GM23338 (cell line): ENCODE results near the gene CTTNBP2. TPM values are rescaled to one million over a fixed set of nuclear protein-coding genes. Genes with fewer than 3 reads are reported as not detected.

Experiments
- ATAC-seq: fragments of 200-7000 bp; cut with Tn5 transposase; 3 replicates; pipeline ENCODE4 v1.9.1; 2020
- DNase-seq: peaks from one replicate; pipeline ENCODE4 v3.0.0-alpha.2; 2015; ENCODE audit warnings: low spot score
- H2AFZ ChIP-seq: fragments of 200-600 bp; sonication (generic); 2 replicates; pipeline ENCODE4 v1.8.0; 2016; ENCODE audit warnings: antibody characterized with exemption, mild to moderate bottlenecking, moderate library complexity
- H3F3A ChIP-seq: fragments of 200-600 bp; sonication (generic); replicated peaks from 2 replicates; pipeline ENCODE4 v1.8.0; 2017; ENCODE audit warnings: antibody characterized with exemption, mixed run types, low read depth
- H3K27ac ChIP-seq: fragments of 200-600 bp; sonication (generic); 2 replicates; pipeline ENCODE4 v1.6.1; 2016; ENCODE audit warnings: low read depth
- H3K27me3 ChIP-seq: fragments of 200-600 bp; sonication (generic); 2 replicates; pipeline ENCODE4 v1.8.0; 2016; ENCODE audit warnings: mild to moderate bottlenecking, mixed run types, moderate library complexity; ENCODE audit not compliant: insufficient read depth
- H3K36me3 ChIP-seq: fragments of 200-600 bp; sonication (generic); 2 replicates; pipeline ENCODE4 v1.8.0; 2016; ENCODE audit warnings: mild to moderate bottlenecking; ENCODE audit not compliant: insufficient read depth
- H3K4me1 ChIP-seq: fragments of 200-600 bp; sonication (generic); 2 replicates; pipeline ENCODE4 v1.8.0; 2016; ENCODE audit warnings: mild to moderate bottlenecking, moderate library complexity; ENCODE audit not compliant: insufficient read depth
- H3K4me2 ChIP-seq: fragments of 200-600 bp; sonication (generic); 2 replicates; pipeline ENCODE4 v1.7.1; 2017; ENCODE audit warnings: mixed run types
- H3K4me3 ChIP-seq: fragments of 200-600 bp; sonication (generic); 2 replicates; pipeline ENCODE4 v1.6.1; 2016; ENCODE audit warnings: mixed run types
- H3K79me2 ChIP-seq: fragments of 200-600 bp; sonication (generic); replicated peaks from 2 replicates; pipeline ENCODE4 v1.8.0; 2017; ENCODE audit warnings: mild to moderate bottlenecking; ENCODE audit not compliant: insufficient read depth
- H3K9me2 ChIP-seq: fragments of 200-600 bp; sonication (generic); 2 replicates; pipeline ENCODE4 v1.8.0; 2017; ENCODE audit not compliant: insufficient read depth
- H4K20me1 ChIP-seq: fragments of 200-600 bp; sonication (generic); replicated peaks from 2 replicates; pipeline ENCODE4 v1.8.0; 2017; ENCODE audit warnings: mild to moderate bottlenecking; ENCODE audit not compliant: insufficient read depth
- H3K27ac Mint-ChIP-seq: 2 replicates; pipeline ENCODE4 v1.8.0; 2020; ENCODE audit warnings: inconsistent platforms, mild to moderate bottlenecking, moderate library complexity, mixed read lengths
- H3K27me3 Mint-ChIP-seq: 3 replicates; pipeline ENCODE4 v1.8.0; 2022; ENCODE audit warnings: low read depth, mild to moderate bottlenecking, moderate library complexity, mixed read lengths, inconsistent platforms; ENCODE audit not compliant: insufficient read depth, poor library complexity
- H3K36me3 Mint-ChIP-seq: 3 replicates; pipeline ENCODE4 v1.8.0; 2021; ENCODE audit warnings: low read depth, mild to moderate bottlenecking, inconsistent platforms, moderate library complexity, mixed read lengths
- H3K4me1 Mint-ChIP-seq: 3 replicates; pipeline ENCODE4 v1.8.0; 2020; ENCODE audit warnings: mild to moderate bottlenecking, inconsistent platforms, mixed read lengths
- H3K4me3 Mint-ChIP-seq: 3 replicates; pipeline ENCODE4 v1.8.0; 2021; ENCODE audit warnings: moderate library complexity, mild to moderate bottlenecking, inconsistent platforms, mixed read lengths
- H3K9me3 Mint-ChIP-seq: 3 replicates; pipeline ENCODE4 v1.8.0; 2020; ENCODE audit warnings: moderate library complexity, mild to moderate bottlenecking, inconsistent platforms, mixed read lengths
- CREB1 ChIP-seq: fragments of 250-450 bp; sonication (Bioruptor Pico); IDR thresholded peaks from 2 replicates; pipeline ENCODE4 v1.5.0; 2020; ENCODE audit warnings: low read depth, mild to moderate bottlenecking, moderate library complexity
- EZH2 ChIP-seq: fragments of 200-600 bp; sonication (generic); IDR thresholded peaks from one replicate; pipeline ENCODE4 v1.8.0; 2017; ENCODE audit warnings: antibody characterized with exemption, mild to moderate bottlenecking, low read depth; ENCODE audit not compliant: unreplicated experiment
- EZH2phosphoT487 ChIP-seq: fragments of 200-600 bp; sonication (generic); IDR thresholded peaks from one replicate; pipeline ENCODE4 v1.8.1; 2018; ENCODE audit warnings: antibody characterized with exemption; ENCODE audit not compliant: unreplicated experiment
- JUNB ChIP-seq: IDR thresholded peaks from one replicate; pipeline ENCODE4 v1.6.1; 2016; ENCODE audit warnings: antibody characterized with exemption; ENCODE audit not compliant: unreplicated experiment
- NANOG ChIP-seq: IDR thresholded peaks from 2 replicates; pipeline ENCODE4 v1.6.1; 2016; ENCODE audit warnings: antibody characterized with exemption, borderline replicate concordance
- POLR2AphosphoS5 ChIP-seq: IDR thresholded peaks from 2 replicates; pipeline ENCODE4 v1.6.1; 2016; ENCODE audit warnings: antibody characterized with exemption, low read depth
- STAT1 ChIP-seq: IDR thresholded peaks from one replicate; pipeline ENCODE4 v1.6.1; 2016; ENCODE audit warnings: antibody characterized with exemption; ENCODE audit not compliant: unreplicated experiment
- ZNF114 ChIP-seq: fragments of 250-450 bp; sonication (Bioruptor Pico); IDR thresholded peaks from 2 replicates; pipeline ENCODE4 v1.5.0; 2020; ENCODE audit warnings: mild to moderate bottlenecking, moderate library complexity
- ZNF331 ChIP-seq: fragments of 250-450 bp; sonication (Bioruptor Pico); IDR thresholded peaks from 2 replicates; pipeline ENCODE4 v1.5.0; 2020; ENCODE audit warnings: low read depth, mild to moderate bottlenecking, moderate library complexity
- polyA plus RNA-seq: library from polyadenylated mRNA; unstranded; fragments of >200 nt; fragmentation: Nextera tagmentation; extraction: Ambion mirVana; gene quantifications from 2 replicates; pipeline ENCODE4 v1.2.1, GENCODE V29; 2016
- total RNA-seq: library from RNA; depleted of rRNA; stranded (reverse); fragments of >200 nt; shearing (Covaris generic); gene quantifications from 2 replicates; pipeline ENCODE4 v1.2.3, GENCODE V29; 2014
- TF ChIP-seq, protein P1 (sequence below): fragments of 250-450 bp; sonication (Bioruptor Pico); IDR thresholded peaks from 2 replicates; pipeline ENCODE4 v1.5.0; 2020; ENCODE audit warnings: mild to moderate bottlenecking, moderate library complexity
- TF ChIP-seq, protein P2 (sequence below), 2 experiments: fragments of 200-600 bp in 1 of 2; sonication (generic) in 1 of 2; conservative IDR thresholded peaks; 2 replicates each; pipeline versions ENCODE4 v1.5.1 to v1.6.1; 2016 to 2017; ENCODE audit warnings: antibody characterized with exemption in 2 of 2, low read depth in 2 of 2, mild to moderate bottlenecking in 2 of 2, moderate library complexity in 1 of 2
- TF ChIP-seq, protein P3 (sequence below): IDR thresholded peaks from one replicate; pipeline ENCODE4 v1.6.1; 2018; ENCODE audit warnings: antibody characterized with exemption; ENCODE audit not compliant: unreplicated experiment
- TF ChIP-seq, protein P4 (sequence below): IDR thresholded peaks from 2 replicates; pipeline ENCODE4 v1.6.1; 2016; ENCODE audit warnings: antibody characterized with exemption

The CTTNBP2 gene
- total and polyA plus RNA-seq, 2 experiments from 2014 or later: 26.8 to 30.7 TPM

DNA sequence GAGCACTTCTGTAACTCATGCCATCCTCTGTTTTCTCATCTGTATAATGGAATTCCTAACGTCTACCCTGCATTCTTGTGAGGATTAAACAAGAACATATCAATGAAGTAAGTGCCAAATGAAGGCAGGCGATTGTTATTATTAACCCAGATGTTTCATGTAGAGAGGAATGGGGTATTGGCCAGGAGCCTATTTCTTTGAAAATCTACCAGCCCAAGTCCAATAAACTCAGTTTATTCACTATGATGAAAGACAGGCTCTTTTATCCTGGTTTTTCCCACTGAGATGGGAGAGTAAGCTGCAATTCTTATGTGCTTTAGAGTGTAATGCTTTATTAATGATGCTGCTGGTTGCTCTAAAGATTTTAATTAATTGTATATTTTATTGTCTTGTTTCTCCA, 9.6 kb downstream of the CTTNBP2 start:
- H3K27me3 ChIP-seq: no peaks in the 10 kb centered on the region
- DNase-seq (no peak), ATAC-seq (no peak)
- no peak overlapping the region for H3K27ac Mint-ChIP-seq
- no peaks in the 10 kb centered on the region; the same call in 1 of the 2 replicates for H3K9me2 ChIP-seq
- no peak overlapping the region for H3K4me3 Mint-ChIP-seq
- no peak overlapping the region for H3K27ac ChIP-seq
- H3F3A ChIP-seq: no peaks in the 10 kb centered on the region
- no peaks in the 10 kb centered on the region for H3K27me3 Mint-ChIP-seq
- no peak overlapping the region for H3K4me3 ChIP-seq
- H4K20me1 ChIP-seq: 0 out of 2 replicates have a peak, but pooled peaks cover 3% of the 10 kb centered on the region
- peaks cover 59% of the 10 kb centered on the region for H3K79me2 ChIP-seq
- no peak overlapping the region for H2AFZ ChIP-seq
- TF ChIP-seq CREB1: no peak
- no peak for TF ChIP-seq ZNF331 (CRISPR knock-in tag)
- TF ChIP-seq NANOG: no peak
- TF ChIP-seq, protein P1, sequence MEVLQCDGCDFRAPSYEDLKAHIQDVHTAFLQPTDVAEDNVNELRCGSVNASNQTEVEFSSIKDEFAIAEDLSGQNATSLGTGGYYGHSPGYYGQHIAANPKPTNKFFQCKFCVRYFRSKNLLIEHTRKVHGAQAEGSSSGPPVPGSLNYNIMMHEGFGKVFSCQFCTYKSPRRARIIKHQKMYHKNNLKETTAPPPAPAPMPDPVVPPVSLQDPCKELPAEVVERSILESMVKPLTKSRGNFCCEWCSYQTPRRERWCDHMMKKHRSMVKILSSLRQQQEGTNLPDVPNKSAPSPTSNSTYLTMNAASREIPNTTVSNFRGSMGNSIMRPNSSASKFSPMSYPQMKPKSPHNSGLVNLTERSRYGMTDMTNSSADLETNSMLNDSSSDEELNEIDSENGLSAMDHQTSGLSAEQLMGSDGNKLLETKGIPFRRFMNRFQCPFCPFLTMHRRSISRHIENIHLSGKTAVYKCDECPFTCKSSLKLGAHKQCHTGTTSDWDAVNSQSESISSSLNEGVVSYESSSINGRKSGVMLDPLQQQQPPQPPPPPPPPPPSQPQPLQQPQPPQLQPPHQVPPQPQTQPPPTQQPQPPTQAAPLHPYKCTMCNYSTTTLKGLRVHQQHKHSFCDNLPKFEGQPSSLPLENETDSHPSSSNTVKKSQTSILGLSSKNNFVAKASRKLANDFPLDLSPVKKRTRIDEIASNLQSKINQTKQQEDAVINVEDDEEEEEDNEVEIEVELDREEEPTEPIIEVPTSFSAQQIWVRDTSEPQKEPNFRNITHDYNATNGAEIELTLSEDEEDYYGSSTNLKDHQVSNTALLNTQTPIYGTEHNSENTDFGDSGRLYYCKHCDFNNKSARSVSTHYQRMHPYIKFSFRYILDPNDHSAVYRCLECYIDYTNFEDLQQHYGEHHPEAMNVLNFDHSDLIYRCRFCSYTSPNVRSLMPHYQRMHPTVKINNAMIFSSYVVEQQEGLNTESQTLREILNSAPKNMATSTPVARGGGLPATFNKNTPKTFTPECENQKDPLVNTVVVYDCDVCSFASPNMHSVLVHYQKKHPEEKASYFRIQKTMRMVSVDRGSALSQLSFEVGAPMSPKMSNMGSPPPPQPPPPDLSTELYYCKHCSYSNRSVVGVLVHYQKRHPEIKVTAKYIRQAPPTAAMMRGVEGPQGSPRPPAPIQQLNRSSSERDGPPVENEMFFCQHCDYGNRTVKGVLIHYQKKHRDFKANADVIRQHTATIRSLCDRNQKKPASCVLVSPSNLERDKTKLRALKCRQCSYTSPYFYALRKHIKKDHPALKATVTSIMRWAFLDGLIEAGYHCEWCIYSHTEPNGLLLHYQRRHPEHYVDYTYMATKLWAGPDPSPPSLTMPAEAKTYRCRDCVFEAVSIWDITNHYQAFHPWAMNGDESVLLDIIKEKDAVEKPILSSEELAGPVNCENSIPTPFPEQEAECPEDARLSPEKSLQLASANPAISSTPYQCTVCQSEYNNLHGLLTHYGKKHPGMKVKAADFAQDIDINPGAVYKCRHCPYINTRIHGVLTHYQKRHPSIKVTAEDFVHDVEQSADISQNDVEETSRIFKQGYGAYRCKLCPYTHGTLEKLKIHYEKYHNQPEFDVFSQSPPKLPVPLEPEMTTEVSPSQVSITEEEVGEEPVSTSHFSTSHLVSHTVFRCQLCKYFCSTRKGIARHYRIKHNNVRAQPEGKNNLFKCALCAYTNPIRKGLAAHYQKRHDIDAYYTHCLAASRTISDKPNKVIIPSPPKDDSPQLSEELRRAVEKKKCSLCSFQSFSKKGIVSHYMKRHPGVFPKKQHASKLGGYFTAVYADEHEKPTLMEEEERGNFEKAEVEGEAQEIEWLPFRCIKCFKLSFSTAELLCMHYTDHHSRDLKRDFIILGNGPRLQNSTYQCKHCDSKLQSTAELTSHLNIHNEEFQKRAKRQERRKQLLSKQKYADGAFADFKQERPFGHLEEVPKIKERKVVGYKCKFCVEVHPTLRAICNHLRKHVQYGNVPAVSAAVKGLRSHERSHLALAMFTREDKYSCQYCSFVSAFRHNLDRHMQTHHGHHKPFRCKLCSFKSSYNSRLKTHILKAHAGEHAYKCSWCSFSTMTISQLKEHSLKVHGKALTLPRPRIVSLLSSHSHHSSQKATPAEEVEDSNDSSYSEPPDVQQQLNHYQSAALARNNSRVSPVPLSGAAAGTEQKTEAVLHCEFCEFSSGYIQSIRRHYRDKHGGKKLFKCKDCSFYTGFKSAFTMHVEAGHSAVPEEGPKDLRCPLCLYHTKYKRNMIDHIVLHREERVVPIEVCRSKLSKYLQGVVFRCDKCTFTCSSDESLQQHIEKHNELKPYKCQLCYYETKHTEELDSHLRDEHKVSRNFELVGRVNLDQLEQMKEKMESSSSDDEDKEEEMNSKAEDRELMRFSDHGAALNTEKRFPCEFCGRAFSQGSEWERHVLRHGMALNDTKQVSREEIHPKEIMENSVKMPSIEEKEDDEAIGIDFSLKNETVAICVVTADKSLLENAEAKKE: no peak
- TF ChIP-seq, protein P2, sequence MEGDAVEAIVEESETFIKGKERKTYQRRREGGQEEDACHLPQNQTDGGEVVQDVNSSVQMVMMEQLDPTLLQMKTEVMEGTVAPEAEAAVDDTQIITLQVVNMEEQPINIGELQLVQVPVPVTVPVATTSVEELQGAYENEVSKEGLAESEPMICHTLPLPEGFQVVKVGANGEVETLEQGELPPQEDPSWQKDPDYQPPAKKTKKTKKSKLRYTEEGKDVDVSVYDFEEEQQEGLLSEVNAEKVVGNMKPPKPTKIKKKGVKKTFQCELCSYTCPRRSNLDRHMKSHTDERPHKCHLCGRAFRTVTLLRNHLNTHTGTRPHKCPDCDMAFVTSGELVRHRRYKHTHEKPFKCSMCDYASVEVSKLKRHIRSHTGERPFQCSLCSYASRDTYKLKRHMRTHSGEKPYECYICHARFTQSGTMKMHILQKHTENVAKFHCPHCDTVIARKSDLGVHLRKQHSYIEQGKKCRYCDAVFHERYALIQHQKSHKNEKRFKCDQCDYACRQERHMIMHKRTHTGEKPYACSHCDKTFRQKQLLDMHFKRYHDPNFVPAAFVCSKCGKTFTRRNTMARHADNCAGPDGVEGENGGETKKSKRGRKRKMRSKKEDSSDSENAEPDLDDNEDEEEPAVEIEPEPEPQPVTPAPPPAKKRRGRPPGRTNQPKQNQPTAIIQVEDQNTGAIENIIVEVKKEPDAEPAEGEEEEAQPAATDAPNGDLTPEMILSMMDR (conservative IDR thresholded peaks at IDR 0.05; ENCODE audit: low read depth in 2 of 2): no peak
- TF ChIP-seq, protein P3, sequence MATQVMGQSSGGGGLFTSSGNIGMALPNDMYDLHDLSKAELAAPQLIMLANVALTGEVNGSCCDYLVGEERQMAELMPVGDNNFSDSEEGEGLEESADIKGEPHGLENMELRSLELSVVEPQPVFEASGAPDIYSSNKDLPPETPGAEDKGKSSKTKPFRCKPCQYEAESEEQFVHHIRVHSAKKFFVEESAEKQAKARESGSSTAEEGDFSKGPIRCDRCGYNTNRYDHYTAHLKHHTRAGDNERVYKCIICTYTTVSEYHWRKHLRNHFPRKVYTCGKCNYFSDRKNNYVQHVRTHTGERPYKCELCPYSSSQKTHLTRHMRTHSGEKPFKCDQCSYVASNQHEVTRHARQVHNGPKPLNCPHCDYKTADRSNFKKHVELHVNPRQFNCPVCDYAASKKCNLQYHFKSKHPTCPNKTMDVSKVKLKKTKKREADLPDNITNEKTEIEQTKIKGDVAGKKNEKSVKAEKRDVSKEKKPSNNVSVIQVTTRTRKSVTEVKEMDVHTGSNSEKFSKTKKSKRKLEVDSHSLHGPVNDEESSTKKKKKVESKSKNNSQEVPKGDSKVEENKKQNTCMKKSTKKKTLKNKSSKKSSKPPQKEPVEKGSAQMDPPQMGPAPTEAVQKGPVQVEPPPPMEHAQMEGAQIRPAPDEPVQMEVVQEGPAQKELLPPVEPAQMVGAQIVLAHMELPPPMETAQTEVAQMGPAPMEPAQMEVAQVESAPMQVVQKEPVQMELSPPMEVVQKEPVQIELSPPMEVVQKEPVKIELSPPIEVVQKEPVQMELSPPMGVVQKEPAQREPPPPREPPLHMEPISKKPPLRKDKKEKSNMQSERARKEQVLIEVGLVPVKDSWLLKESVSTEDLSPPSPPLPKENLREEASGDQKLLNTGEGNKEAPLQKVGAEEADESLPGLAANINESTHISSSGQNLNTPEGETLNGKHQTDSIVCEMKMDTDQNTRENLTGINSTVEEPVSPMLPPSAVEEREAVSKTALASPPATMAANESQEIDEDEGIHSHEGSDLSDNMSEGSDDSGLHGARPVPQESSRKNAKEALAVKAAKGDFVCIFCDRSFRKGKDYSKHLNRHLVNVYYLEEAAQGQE: no peak
- no peak for TF ChIP-seq STAT1
- no peak for TF ChIP-seq POLR2AphosphoS5
- no peak for TF ChIP-seq JUNB
- TF ChIP-seq, protein P4, sequence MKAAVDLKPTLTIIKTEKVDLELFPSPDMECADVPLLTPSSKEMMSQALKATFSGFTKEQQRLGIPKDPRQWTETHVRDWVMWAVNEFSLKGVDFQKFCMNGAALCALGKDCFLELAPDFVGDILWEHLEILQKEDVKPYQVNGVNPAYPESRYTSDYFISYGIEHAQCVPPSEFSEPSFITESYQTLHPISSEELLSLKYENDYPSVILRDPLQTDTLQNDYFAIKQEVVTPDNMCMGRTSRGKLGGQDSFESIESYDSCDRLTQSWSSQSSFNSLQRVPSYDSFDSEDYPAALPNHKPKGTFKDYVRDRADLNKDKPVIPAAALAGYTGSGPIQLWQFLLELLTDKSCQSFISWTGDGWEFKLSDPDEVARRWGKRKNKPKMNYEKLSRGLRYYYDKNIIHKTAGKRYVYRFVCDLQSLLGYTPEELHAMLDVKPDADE: no peak
- no peak for TF ChIP-seq ZNF114 (CRISPR knock-in tag)
- no peak for TF ChIP-seq EZH2
- TF ChIP-seq EZH2phosphoT487: no peak
- no peaks in the 10 kb centered on the region for H3K9me3 Mint-ChIP-seq
- peaks cover 13% of the 10 kb centered on the region for H3K4me1 ChIP-seq
- no peaks in the 10 kb centered on the region; the same call in 1 of the 2 replicates for H3K36me3 ChIP-seq
- H3K4me1 Mint-ChIP-seq: peaks cover 40% of the 10 kb centered on the region
- no peak overlapping the region for H3K4me2 ChIP-seq
- H3K36me3 Mint-ChIP-seq: peaks cover 31% of the 10 kb centered on the region
